DOHH2 (cell line): ENCODE measurements around the gene VTI1A.

Experiments used
- CTCF ChIP-seq: fragments of 200-600 bp; sonication (generic); IDR thresholded peaks from one replicate; pipeline ENCODE4 v1.5.1; 2014; ENCODE audit warnings: antibody characterized with exemption, mild to moderate bottlenecking, low read depth, low read length; ENCODE audit not compliant: poor library complexity, severe bottlenecking
- EZH2phosphoT487 ChIP-seq: fragments of 200-600 bp; sonication (generic); IDR thresholded peaks from 2 replicates; pipeline ENCODE4 v1.6.1; 2017; ENCODE audit warnings: borderline replicate concordance, mild to moderate bottlenecking, antibody characterized with exemption, low read length, moderate library complexity, mixed read lengths

- TF ChIP-seq CTCF: no peak
- TF ChIP-seq EZH2phosphoT487: no peak
These were observed 374.0 kb downstream of the VTI1A start for GRCh38 chr10:112821038-112821437.
